NCI-H460 (cell line): ENCODE data around the gene LNPEP. TPM values are rescaled to one million over a fixed set of nuclear protein-coding genes. Genes with fewer than 3 reads are reported as not detected.
A peak's percentile ranks its signal among the peaks of the same experiment; 100 is the strongest.

Source experiments
- DNase-seq: peaks from one replicate; pipeline ENCODE4 v3.0.0-alpha.2; 2016; ENCODE audit warnings: low read depth; ENCODE audit errors: extremely low read depth
- polyA plus RNA-seq: library from polyadenylated mRNA; depleted of rRNA; stranded (reverse); fragments of >200 nt; gene quantifications from 2 replicates; pipeline ENCODE4 v1.2.3, GENCODE V29; 2014; cell fraction: nucleus; rRNA removed
- total RNA-seq: library from RNA; depleted of rRNA; stranded (reverse); fragments of >200 nt; shearing (Covaris generic); gene quantifications from 2 replicates; pipeline ENCODE4 v1.2.3, GENCODE V29; 2014; rRNA removed

LNPEP gene
- total RNA-seq = 34.6 and 36.3 TPM in 2 replicates
- polyA plus RNA-seq = 13.5 and 21.3 TPM in 2 replicates

DNA sequence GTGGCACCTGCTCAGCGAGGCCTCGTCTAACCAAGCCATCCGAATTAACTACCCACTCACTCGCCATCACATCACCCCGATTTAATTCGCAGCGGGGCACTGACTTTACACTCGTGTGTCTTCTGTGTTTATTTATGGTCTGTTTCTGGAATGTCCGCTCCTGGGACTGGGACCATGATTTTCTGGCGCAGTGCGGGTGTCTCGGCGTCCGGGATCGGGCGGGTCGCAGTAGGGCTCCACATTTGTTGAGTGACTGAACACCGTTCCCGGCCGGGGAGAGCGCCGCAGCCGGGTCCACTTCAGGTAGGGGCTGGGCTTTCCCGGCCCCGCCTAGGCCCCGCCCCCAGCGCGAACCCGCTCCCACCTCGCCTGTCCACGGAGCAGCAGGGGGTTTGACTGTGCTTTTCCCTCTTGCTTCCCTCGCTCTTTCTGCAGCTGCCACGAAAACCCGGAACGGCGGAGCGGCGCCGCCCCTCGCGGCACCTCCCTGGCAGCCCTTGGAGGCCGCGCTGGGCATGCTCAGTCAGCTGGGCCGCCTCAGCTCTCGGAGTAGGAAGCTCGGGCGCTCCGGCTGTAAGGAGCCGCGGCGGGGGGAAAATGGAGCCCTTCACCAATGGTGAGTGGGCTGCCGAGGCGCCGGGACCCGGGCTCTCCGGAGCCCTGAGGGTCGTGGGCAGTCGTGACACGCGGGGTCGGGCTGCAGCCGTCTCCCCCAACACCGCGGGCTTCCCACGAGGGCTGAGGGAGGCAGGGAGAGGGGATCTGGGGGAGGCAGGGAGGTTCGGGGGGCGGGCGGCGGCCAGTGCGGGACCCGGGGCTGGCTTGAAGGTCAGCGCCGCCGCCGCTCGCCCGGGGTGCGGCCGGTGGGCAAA, at the start of gene LNPEP:
LNPEP (plus strand) TSS at position 522 of the 872 bp plus-strand sequence; CDS start at position 598, 76 bp downstream.
- DNase-seq = peak; percentile 96

DNA sequence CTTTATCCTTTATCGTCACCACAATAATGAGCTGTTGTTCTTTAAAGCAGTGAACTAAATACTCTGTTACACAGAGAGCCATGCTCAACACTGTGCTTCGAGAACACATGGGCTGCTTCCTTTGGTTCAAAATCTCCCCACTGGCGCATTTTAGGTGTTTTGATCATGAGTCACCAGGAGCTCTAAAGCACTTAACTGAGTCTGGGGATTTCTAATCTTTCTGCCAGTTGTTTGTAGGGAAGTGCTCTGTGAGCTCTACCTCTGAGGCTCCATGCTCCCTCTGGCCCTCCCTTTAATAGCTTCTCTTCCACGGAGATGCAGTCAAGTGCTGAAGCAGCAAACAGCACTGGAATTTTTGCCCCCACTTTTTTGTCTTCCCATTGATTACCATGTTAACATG, 42.5 kb upstream of the LNPEP start:
- no peak for DNase-seq

DNA sequence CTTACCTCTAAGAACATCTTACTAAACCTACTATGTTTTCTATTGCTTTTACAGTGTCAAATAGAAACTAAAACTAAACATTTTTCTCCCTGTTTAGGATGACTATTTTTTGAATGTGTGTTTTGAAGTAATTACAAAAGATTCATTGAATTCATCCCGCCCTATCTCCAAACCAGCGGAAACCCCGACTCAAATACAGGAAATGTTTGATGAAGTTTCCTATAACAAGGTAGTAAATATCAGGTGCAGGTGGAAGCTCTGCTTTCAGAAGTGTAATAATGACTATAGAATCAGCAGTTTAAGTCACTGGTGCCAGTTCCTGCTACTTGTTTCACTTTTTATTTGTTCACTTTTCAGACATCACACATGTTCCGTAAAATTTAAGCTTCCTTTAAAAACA, 39.6 kb upstream of the LNPEP start:
- no peak for DNase-seq

DNA sequence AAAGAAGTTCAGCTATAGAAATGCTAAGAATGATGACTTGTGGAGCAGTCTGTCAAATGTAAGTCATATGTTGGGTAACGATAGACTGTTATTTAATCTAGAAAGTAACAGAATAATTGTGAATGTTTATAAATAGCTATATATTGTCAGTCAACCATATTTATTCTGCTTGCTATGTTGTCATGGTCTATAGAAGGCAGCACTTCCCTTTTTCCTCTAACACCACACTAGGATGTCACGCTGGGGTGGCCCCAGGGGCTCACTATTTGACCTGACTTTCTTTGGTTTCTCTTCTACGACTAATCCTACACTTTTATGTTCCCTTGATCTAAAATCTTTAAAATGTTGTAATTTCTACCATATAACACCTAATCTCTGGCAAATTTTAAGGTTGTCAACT, 39.1 kb upstream of the LNPEP start:
- DNase-seq = no peak

DNA sequence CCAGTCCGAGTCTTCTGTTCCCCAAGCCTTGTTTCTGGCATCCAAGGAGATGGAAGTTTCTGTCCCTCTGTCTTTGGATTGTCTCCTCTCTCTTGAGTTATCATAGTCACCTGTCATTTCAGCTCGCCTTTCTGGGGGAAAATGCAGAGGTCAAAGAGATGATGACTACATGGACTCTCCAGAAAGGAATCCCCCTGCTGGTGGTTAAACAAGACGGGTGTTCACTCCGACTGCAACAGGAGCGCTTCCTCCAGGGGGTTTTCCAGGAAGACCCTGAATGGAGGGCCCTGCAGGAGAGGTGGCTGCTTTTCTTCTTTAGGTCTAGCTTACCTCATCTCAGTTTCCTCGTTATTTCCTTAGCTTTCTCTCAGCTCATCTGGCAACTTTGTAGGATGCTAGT, 34.5 kb upstream of the LNPEP start:
- DNase-seq = no peak

DNA sequence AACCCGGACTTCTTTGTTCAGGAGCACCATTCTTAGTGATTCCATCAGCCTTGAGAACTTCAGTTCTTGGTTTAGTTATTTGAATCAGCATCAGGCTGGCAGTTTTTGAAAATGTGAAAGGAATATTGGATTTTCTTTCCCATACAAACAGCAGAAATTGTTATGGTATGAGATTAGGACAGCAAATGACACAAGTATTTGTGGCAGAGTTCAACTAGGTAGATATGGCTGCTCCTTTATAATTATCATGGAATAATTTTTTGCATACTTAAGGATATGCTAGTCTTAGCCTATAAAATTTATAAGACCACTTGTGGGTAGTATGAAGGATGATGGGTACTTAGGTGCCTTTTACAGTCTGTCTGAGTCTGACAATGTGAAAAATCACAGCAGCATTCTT, 34.0 kb upstream of the LNPEP start:
- DNase-seq = no peak

DNA sequence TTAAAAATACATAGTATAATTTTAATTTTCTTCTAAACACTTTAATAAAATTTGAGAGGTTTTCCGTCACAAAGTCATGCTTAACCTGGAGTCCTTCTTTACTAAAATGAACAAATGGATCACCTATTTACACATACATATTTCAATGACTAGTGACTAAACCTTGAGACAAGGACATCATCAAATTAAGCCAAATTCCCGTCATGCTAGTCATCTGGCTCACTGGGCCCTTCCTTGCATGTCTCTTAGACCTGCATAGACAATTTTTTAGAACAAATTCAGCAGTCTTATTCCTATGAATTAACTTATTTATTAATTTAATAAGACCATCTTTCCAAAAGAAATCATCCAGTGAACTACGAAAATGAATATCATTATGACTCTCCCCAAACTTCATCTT, 33.0 kb upstream of the LNPEP start:
- no peak for DNase-seq

DNA sequence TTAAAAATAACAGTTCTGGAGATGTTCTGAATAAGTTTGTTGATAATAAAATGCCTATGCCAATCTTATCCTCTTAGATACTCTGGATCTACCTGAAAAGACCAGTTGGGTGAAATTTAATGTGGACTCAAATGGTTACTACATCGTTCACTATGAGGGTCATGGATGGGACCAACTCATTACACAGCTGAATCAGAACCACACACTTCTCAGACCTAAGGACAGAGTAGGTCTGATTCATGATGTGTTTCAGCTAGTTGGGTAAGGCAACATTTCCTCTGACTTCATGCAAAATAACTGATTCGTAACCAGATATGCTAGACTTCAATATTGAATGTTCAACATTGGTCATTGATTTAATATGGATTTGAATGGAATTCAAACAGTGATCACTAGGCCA, 32.6 kb upstream of the LNPEP start:
- no peak for DNase-seq

DNA sequence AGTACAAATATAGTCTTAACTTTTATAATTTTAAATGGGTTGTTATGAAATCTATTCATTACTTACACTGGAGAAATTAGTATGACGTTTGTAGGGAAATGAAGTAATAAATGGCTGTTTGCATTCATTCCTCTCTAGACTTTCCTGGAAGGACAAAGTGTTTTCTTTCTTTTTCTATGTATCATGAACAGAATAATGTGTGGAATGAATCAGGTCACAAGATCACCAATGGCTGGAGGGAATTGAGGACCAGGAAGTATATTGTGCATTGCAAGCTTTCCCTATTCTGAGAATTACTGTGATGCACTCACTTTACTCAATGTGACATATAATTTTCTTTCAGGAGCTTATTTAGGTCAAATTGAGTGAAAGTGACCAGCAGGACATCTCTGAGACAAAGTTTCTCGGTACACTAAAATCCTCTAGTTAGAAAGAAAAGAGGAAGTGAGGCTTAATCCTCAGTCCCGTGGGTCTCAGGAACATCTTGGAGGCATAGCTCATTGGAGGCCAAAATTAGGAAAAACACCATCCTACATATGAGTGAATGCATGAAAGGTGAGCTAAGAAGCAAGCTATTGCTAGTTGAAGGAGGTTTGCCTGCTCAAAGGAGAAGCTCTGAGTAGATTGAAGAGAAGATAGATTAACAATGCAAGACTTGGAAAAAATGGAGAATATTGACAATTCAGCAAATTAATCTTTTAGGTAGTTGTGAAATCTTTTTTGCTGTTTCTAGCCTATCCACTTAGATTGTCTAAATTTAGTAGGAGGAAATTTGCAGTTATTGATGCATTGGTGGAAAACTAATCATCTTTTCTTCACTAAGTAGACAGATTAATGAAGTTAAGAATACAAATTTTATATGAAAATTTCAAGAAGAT, 31.6 kb upstream of the LNPEP start:
- DNase-seq = no peak

DNA sequence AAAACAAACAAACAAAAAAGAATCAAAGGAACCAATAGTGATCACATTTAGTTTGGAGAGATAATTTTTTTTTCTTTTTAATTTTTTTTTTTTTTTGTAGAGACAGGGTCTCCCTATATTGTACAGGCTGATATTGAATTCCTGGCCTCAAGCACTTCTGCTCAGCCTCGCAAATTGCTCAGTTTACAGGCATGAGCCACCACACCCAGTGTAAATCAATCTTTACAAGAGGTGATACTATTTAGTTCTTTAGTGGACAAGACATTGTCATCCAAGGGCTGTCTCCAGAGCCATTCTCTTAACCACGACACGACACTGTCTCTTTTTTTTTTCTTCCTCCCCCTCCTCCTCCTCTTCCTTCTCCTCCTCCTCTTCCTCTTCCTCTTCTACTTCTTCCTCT, 30.0 kb upstream of the LNPEP start:
- no peak for DNase-seq

DNA sequence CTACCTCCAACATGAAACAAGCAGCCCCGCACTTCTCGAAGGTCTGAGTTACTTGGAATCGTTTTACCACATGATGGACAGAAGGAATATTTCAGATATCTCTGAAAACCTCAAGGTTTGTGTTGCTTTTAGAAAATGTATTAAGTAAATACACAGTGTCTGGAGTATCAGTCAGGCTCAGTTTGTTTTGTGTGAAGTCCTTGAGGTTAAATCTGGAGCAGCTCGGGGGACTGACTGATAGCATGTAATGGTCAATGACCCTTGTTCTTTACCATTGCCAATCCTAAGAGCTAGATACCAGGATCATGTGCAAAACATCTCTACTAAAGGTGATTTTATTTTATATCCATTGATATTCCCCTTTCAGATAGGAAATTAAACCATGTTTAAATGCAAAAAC, 26.9 kb upstream of the LNPEP start:
- DNase-seq = no peak

DNA sequence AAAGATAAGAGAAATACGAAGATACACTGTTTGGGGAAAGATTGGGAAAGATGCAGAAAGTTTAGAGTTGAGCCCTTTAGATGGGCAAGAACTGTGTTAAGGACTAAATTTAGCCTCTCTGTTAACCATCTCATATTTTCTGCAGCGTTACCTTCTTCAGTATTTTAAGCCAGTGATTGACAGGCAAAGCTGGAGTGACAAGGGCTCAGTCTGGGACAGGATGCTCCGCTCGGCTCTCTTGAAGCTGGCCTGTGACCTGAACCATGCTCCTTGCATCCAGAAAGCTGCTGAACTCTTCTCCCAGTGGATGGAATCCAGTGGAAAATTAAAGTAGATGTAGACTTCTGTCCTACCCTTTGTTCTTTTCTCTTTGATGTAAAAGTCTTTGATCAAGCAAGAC, 26.4 kb upstream of the LNPEP start:
- DNase-seq = no peak

DNA sequence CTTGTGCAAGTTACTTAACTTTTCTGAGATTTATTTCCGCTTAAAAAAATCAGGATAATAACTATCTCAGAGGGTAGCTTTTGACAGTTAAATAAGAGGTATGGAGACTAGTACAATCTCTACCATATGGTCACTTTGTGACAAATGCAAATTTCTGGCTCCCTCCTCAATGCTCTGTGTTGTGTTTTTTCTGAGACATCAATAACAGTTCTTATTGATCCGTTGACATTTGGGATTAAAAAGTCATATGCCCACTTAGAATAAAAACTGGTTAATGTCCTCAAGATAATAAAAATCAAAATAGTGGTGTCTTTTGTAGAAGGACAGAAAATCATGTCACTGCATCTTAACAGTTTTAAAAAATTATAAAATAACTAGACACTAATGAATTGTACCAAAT, 24.7 kb upstream of the LNPEP start:
- no peak for DNase-seq

DNA sequence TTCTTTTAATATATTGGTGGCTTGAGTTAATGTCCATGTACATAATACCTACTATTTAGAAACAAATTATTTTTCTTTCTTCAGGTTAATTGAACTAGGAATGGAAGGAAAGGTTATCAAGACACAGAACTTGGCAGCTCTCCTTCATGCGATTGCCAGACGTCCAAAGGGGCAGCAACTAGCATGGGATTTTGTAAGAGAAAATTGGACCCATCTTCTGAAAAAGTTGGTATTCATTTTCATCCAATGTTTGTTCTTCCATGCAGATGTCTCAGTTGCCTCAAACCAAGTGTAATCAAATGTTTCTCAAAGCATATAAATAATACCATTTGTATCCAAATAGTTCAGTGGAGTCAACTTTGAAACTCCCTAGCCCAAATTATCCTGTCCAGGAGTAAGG, 22.6 kb upstream of the LNPEP start:
- no peak for DNase-seq

DNA sequence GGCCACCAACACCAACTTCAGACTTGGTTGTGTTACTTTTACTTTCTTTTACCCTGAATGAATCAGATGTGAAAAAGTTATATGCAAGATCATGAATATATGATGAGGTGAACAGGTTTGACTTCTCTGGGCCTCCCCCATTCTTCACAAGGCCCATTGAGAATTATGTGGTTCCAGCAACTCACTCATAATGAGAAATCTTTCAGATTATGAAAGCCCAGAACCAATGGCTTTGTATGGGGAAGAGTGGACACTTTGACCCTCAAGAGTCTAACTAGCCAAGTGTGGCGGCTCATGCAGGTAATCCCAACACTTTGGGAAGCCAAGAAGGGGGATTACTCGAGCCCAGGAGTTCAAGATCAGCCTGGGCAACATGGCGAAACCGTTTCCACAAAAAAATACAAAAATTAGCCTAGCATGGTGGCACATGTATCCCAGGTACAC, 16.1 kb upstream of the LNPEP start:
- no peak for DNase-seq

DNA sequence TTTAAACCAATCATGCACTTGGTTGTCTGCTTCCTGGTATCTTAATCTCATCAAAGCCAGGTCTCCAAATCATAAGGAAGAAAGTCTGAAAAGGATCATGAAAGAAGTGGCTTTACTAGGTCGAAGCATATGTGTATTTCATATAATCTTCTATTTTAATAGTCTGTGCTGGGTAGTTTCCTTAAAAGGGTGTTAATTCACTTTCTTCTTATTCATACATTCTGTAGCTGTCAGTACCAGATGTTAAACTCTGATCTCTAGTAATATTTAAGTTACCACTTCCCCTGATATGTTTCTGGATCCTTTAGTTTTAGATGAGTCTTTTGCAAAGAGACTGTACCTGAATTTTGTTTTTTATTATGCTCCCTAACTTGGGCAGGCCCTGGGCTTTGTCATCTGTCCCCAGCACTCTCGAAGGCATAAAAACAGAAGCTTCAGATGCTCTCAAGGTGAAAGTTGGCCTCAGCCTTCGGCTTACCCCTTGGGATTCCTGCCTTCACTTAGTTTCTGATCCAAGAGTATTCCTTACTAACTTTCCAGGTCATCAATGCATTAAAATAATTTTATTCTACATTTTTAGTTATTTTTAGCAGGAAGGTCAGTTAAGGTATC, 15.0 kb upstream of the LNPEP start:
- DNase-seq = no peak

DNA sequence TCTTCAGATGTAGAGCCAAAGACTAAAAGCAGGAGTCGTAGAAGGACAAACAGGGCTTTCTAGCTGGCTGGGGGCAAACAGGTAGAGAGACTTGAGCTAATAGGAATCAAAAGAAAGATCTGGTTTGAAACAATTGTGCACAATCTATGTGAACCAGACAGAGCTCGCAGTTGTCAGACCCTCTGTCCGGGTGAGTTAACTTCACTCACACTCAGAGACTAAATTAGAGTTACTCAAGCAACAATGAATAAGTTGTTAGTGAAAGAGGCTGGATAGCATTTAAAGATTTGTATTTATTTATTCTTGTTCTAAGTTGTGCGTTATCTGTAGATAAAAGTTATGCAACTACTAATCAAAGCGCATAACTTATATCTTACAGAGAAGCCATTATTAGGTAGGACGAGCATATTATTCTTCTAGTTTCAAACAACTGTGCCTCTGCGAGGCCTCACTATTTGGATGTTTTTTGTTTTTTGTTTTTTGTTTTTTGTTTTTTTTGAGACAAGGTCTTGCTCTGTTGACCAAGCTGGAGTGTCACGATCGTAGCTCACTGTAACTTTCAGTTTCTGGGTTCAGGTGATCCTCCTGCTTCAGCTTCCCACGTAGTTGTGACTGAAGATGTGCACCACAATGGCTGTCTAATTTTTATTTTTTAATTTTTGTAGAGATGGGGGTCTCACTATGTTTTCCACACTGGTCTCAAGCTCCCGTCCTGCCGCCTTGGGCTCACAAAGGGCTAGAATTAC, 13.2 kb upstream of the LNPEP start:
- no peak for DNase-seq

DNA sequence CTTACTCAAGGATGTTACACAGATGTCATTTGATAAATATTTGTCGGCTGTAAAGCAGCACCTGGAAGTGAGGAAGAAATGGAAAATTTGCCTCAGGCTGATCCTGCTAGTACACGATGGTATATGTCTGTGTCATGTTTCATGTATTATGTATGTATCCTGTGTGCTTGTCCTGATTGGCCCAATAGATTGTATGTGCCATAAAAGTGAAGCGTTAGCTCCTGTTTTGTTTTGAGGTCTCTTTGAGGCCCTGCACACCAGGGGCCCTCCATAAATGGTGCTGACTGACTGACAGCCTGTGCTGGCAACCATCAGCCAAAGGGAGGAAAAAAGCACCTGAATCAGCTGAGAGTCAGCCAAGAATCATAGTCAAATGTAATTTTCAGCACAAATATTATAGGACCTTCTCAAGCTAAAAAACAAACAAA, 11.8 kb upstream of the LNPEP start:
- DNase-seq = no peak

DNA sequence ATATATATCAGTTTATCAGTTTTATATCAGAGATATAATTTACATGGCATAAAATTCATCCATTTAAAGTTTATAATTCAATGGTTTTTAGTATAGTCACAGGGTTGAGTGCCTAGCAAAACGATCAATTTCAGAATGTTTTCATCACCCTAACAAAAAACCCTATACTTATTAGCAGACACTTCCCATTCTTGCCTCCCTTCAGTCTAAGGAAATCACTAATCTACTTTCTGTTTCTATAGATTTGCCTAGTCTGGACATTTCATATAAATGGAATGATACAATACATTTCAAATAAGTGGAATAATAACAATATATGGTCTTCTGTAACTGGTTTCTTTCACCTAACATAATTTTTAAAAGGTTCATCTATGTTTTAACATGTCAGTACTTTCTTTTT, 9.6 kb upstream of the LNPEP start:
- no peak for DNase-seq

DNA sequence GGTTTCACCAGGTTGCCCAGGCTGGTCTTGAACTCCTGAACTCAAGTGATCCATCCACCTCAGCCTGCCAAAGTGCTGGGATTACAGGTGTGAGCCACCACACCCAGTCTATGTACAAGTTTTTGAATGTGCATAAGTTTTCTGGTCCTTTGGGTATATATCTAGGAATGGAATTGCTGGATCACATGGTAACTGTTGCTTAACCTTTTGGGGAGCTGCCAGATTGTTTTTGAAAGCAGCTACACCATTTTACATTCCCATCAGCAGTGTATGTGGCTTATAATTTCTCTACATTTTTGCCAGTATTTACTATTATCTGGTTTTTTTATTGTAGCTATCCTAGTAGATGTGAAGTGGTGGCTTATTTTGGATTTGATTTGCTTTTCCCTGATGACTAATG, 8.9 kb upstream of the LNPEP start:
- no peak for DNase-seq
